Fibroblast of peridontal ligament (primary cell): ENCODE results near the gene SMPD3.

Experiments
- DNase-seq: peaks from one replicate; pipeline ENCODE4 v3.0.0-alpha.2; 2010; ENCODE audit errors: extremely low read depth

SMPD3 gene

GRCh38 chr16:68404736-68405345 lies 43.5 kb downstream of the SMPD3 start:
- DNase-seq: no peak

GRCh38 chr16:68403704-68404103 lies 44.6 kb downstream of the SMPD3 start:
- DNase-seq: no peak

- DNase-seq: no peak
Observed at GRCh38 chr16:68403177-68403576, 45.1 kb downstream of the SMPD3 start.

- DNase-seq: no peak
Observed at GRCh38 chr16:68402748-68403040, 45.6 kb downstream of the SMPD3 start.

- DNase-seq: peak; percentile 15
Observed at GRCh38 chr16:68401871-68402747, 46.2 kb downstream of the SMPD3 start.

- no peak for DNase-seq
Observed at GRCh38 chr16:68400924-68401460, 47.3 kb downstream of the SMPD3 start.

- no peak for DNase-seq
Observed at GRCh38 chr16:68400083-68400923, 48.0 kb downstream of the SMPD3 start.

- DNase-seq: no peak
Observed at GRCh38 chr16:68399456-68399855, 48.9 kb downstream of the SMPD3 start.

- DNase-seq: no peak
Observed at GRCh38 chr16:68397710-68398201, 50.6 kb downstream of the SMPD3 start.

- DNase-seq: peak; percentile 55
Observed at GRCh38 chr16:68396481-68396880, 51.8 kb downstream of the SMPD3 start.

- DNase-seq: no peak
Observed at GRCh38 chr16:68395815-68396214, 52.5 kb downstream of the SMPD3 start.

- no peak for DNase-seq
Observed at GRCh38 chr16:68395167-68395786, 53.0 kb downstream of the SMPD3 start.

GRCh38 chr16:68393333-68393732 lies 55.0 kb downstream of the SMPD3 start:
- no peak for DNase-seq

- DNase-seq: no peak
Observed at GRCh38 chr16:68389750-68390371, 58.4 kb downstream of the SMPD3 start.

- DNase-seq: no peak
Observed at GRCh38 chr16:68389006-68389405, 59.3 kb downstream of the SMPD3 start.

- no peak for DNase-seq
Observed at GRCh38 chr16:68388124-68388523, 60.2 kb downstream of the SMPD3 start.

GRCh38 chr16:68387301-68387700 lies 61.0 kb downstream of the SMPD3 start:
- no peak for DNase-seq

- DNase-seq: no peak
Observed at GRCh38 chr16:68386628-68387027, 61.7 kb downstream of the SMPD3 start.

GRCh38 chr16:68385371-68385770 lies 62.9 kb downstream of the SMPD3 start:
- no peak for DNase-seq

GRCh38 chr16:68384288-68385161 lies 63.8 kb downstream of the SMPD3 start:
- DNase-seq: no peak
